SW480 (cell line): ENCODE measurements around the gene NXPH1.
A peak's percentile ranks its signal among the peaks of the same experiment; 100 is the strongest.

ENCODE experiments used
- DNase-seq: peaks from one replicate; pipeline ENCODE4 v3.0.0-alpha.2; 2016; ENCODE audit warnings: low spot score

The NXPH1 gene

GRCh38 chr7:8433477-8434289 lies at the start of gene NXPH1:
Gene NXPH1 (plus strand): TSS chr7:8433609.
- DNase-seq, result peak; percentile 23

DNA sequence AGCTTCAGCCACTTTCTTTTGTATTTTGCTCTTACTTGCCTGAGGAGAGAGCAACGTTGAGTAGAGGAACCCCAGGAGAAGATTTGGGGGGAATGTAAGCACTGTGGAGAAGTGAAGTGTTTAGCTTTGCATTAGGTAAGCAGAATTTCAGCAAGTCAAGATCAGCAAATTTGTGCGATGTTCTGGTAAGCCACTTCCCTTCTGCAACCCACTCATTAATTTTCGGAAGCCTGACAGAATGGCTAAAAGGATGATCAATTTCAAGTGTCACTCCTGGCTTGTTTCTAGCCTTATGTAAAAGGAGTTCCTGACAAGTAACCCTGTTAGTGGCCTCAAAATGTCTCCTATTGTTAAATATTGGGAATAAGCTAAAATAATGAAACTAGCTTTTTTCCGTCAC lies 48.5 kb upstream of the NXPH1 start:
- no peak for DNase-seq

DNA sequence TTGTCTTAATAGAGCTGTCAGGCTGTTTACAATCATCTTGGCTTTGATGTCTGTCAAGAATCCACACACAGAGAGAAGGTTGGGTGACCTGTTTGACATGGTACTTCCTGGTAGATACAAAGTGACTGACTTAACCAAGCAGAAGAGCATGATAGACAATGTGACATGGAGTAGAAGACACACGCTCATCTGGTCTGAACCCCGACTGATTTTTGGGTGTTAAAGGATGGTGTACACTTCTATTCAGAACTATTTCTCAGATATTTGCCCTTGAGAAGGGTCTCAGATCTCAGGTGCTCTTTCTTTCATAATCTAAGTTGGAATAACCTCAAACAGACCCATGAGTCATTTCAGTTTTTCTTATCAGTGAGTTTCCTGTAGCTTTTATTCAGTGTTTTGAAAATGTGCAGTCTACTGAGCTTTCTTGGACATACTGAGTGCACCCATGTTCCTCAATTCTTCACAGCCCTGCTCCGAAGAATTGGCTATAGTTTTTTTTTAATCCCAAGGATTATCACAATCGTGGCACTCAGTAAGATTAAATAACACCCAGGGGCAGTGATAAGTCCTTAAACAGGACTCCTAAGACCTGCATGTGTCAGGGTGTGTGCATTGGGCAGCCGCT lies 46.4 kb upstream of the NXPH1 start:
- DNase-seq, result no peak

DNA sequence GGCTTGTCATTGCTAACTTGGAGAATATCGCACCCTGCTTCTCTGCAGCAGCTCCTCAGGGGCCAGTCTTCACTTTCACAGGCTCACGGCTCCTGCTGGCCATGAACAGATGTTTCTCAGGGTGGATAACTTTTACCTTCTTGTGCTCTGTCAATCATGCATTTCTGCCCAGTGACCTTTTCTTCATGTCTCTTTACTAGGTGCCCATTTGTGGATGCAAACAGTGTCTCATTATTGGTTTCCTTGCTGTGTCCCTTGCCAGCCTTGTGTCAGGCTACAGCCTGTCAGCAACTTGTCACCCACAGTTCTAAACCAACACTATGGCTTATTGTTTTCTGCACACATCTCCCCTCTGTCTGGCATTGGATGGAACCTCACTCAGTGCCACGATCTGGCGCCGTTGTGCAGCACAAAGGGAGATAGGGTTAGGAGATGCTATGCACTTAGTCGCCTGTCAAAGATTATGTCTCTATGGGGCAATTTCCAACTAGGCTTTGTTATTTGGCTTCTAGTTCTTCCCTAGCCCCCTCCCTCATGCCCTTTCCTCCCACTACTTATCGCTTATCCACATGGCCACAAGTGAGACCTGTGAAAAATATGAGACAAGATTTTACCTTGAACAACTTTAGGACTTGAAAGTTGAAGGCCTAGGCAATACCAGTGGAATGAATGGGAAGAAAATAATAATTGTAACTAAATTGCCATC lies 45.7 kb upstream of the NXPH1 start:
- DNase-seq, result no peak

DNA sequence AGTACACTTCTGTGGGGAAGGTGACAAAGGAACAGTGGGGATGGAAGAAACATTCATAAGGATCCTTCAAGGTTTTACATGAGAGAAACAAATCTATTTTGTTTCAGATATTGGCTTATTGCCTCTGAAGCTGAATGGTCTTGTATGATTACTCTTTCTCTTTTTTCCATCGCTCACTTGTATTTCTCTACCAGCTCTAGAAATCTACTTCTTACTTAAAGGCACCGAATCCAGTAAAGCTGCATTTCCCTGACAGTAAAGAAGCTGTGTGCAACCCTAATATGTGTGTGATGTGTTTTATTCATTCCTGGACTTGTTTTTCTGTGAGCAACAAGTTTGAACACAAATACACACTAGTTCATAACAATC lies 45.2 kb upstream of the NXPH1 start:
- DNase-seq, result no peak

- DNase-seq, result peak; percentile 64
These were observed 43.7 kb upstream of the NXPH1 start for GRCh38 chr7:8389593-8390261.

DNA sequence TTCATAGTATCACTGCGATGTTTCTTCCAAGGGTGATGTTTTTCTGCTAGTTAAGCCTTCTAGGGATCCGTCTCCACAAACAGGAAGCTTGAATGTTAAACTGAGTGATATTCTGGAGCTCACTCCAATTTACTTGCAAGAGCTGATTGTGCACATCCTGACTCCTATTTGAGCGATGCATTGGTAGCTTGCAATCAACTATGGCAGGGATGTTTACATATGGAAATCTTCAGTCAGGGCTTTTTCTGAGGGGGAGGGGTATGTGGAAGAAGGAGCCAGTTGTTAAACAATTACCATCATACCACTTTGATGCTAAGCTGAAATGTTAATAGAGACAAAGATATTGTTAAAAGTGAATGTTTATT lies 43.2 kb upstream of the NXPH1 start:
- DNase-seq, result no peak

DNA sequence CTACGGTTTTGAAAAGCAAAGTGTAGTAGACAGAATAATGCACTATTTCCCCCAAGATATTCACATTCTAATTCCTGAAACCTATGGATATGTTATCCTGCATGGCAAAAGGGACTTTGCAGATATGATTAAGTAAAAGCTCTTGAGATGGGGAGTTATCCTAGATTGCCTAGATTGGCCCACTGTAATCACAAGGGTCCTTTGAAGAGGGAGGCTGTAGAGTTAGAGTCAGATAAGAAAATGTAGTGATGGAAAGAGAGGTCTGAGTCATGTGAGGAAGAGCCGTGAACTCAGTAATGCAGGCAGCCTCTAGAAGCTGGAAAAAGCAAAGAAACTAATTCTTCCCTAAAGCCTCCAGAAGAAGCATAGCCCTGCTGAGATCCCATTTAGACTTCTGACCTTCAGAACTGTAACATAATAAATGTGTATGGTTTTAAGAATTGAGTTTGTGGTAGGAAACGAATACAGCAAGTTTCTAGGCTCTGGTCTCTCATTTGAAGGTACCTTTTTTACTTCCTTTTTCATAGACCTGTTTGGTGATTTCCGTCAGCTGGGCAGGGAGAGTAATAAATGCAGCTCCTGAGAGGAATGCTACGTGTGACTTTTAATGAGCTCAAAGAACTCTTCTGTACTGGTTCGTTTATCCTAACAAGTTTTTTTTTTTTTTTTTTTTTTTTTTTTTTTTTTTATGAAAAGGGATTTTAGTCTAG lies 41.9 kb upstream of the NXPH1 start:
- DNase-seq, result no peak

- DNase-seq, result peak; percentile 14
These were observed 37.1 kb upstream of the NXPH1 start for GRCh38 chr7:8396294-8396693.

DNA sequence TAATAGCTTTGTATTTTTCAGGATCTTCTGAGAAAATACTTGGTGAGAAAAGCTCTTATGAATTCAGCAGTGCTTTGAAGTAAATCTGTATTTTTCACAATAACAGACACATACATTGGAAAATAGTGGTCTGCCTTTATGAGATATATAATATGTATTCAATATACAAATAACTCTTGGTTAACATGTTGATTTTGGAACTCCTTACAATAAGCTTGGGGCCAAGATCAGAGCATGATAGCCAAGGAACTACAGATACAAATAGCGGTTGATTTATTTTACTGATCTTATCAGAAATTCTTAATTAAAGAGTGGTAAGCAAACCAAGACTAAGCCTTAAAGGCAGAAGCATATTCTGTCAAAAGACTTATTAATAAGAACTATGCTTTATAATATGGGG lies 24.5 kb upstream of the NXPH1 start:
- no peak for DNase-seq

DNA sequence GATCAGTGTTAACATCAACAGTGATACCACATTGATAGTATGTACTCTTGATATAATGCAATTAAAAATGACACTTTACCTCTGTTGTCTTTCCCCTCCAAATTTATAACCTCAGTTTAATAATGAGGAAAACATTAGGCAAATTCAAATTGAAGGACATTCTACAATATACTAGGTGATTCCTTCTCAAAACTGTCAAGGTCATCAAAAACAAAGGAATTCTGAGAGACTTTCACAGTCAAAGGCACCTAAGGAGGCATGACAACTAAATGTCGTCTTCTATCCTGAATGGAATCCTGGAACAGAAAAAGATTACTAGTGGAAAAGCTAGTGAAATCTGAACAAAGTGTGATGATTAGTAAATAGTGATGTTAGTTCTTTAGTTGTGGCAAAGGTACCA lies 22.3 kb upstream of the NXPH1 start:
- no peak for DNase-seq

DNA sequence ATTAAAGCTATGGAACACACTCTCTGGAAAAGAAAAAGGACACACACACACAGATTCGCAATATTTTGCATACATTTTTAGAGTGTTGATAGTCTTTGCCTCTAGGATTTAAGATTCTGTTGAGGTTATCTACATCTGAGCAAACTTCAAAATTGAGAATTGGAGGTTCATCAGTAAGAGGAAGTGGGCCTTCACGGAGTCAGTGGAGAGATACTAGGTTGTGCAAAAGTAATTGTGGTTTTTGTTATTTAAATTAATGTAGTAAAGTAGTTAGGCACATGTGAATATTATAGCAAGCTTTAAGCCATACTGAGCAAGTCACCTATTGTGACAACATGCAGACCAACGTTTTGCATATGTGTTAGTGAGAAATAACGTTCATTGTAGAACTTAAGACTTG lies 19.8 kb upstream of the NXPH1 start:
- no peak for DNase-seq

DNA sequence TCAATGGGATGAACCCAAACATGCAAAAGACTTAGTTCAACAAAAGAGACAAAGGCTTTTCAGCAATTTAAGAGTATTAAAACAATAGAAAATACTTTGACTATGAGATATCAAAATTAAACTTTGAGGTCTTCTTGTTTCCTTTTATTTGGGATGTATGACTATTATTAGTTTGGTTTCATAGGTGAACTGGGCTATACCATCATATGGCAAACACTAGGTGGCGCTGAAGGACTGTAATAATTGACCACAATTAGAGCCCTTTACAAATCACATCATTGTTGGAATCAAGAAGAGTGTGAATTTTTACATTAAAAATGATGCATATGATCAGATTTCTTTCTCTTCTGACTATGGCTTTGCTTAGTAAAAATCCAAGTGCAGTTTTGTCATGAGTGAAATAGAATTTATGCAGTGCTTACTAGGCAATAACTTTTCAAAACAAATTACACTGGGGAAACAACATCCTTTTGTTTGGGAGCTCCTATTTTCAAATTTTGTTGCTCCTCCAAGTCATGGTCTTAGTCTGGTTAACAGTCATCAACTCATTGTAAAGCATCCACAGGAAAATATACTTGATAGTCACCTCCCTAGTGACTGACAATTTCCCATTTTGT lies 14.7 kb upstream of the NXPH1 start:
- peak; percentile 72 for DNase-seq

DNA sequence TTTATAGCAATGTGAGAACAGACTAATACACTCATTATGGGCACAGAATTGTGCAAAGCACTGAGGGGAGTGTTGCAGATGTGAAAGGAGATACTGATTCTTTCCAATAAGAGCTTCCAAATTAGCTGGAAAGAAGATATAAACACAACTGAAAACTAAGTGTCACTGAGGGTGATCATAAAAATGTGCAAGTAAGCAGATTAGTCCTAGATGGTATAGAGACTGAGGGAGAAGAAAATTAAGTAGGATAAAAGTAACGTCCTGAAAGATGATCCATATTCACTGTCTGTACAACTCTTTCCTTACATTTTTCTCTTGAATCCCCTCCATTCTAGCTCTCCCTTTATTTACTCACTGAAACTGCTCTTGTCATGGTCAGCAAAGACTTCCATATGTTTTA lies 11.2 kb upstream of the NXPH1 start:
- DNase-seq, result no peak

DNA sequence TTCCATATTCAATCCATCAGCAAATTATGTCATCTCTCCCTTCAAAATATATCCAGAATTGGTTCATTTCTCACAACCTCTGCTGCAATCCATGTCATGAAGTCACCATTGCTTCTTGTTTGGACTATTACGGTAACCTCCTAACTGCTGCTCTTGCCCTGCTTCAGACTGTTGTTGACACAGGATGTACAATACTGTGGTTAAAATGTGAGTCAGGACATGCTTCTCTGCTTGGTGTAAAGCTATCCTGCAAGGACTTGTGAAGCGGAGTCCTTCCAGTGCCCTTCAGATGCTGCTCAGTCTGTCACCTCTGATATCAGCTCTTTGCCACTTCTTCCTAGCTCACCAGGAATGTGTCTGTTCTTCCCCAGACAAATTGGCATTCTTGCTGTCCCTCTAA lies 10.4 kb upstream of the NXPH1 start:
- DNase-seq, result peak; percentile 28

- DNase-seq, result no peak
These were observed 8.2 kb upstream of the NXPH1 start for GRCh38 chr7:8425223-8425622.

GRCh38 chr7:8430643-8431042 lies 2.8 kb upstream of the NXPH1 start:
- DNase-seq, result no peak

DNA sequence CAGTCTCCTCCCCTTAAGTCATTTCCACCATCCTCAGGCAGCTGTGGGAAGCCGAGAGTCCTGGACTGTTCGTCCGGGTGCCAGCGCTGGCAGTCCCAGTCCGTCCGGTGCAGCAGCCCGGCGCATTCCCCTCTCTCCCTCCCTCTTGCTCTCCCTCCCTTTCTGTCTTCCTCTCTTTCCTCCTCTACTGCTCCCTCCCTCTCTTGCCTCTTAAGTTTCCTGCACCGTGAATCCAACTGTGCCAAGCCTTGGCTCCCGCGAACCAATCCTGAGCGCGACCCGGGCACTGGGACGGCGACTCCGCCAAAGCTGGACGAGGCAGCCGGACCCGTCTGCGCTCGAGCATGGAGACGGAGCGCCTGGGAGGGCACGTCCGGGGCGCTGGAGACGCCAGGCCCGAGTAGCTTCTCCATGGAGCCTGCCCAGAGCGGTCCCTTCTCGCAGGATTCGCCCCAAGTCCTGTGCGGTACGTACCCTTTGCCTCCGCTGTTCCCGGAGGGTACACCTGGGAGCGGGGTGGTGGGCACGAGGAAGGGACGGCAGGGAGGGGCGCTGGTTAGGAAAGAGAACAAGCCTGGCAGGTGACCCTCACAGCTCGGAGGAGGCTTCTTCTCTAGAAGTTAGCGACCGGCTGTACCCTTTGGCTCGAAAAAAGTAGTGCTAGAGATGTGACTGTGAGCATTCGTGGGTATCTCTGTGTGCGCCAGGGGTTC lies 1.0 kb downstream of the NXPH1 start:
- no peak for DNase-seq

- no peak for DNase-seq
These were observed 1.7 kb downstream of the NXPH1 start for GRCh38 chr7:8435095-8435494.

DNA sequence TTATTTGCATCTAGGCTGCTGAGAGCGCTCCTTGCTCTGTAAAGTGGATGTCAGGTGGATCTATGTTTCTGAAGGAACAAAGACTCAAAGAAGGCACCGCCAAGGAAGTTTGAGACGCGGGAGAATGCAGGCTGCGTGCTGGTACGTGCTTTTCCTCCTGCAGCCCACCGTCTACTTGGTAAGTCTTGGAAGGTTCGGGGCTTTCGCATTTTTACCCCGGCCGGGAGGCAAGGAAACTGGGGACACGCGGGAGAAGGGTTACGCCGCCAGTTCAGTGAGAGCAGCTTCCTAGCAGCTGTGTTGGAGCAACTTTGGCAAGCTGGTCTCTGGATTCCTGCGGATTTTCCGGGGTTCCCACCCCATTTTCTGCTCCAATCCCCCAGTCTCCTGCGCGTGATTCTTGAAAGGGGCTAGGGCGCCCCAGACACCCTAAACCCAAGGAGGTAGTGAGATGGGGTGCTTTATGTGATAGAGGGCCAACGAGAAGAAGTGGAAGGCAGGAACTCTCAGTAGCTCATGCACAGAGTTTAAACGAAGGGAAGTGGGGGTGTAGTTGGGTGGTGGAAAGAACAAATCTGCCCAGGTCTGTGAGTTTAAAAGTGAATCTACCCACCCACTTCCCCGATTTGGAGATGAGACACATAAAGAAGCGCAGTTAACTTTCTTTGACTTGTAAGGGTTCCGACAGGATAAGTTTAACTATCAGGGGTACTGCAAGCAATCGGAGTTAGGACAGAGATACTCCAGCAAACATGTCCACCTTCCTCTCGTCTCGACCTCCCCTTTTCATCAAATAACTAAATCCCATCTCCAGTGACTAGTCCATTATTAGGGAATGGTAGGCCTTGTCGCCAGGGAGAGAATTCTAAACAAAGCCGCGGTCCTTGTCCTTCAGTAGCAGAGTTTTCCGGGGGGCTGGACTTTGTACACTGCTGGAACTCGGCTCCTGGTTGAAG lies 2.5 kb downstream of the NXPH1 start:
- peak; percentile 14 for DNase-seq
